HG02938 (cell line): Measurements from ENCODE around the gene SLC25A34.

Experiments
- ATAC-seq: cut with Tn5 transposase; IDR thresholded peaks from one replicate; pipeline ENCODE4 v1.9.1; 2021; ENCODE audit warnings: mild to moderate bottlenecking, moderate library complexity; ENCODE audit not compliant: unreplicated experiment

Gene SLC25A34

DNA sequence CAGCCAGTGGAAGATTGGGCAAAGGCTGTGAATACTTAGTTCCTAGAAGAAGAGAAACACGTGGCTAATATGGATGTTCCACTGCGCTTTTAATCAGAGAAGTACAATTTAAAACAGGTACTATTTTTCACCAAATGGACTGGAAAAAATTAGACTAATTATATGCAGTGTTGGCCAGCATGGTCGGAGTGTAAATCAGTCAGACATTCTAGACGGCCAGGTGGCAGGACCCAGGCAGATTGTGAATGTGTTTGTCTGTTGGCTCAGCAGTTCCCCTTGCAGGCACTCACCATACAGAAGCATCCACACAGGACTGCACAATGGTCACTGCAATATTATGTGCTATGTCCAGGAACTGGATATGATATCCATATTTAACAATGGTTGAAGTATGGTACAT lies 23.9 kb upstream of the SLC25A34 start:
- no peak for ATAC-seq

DNA sequence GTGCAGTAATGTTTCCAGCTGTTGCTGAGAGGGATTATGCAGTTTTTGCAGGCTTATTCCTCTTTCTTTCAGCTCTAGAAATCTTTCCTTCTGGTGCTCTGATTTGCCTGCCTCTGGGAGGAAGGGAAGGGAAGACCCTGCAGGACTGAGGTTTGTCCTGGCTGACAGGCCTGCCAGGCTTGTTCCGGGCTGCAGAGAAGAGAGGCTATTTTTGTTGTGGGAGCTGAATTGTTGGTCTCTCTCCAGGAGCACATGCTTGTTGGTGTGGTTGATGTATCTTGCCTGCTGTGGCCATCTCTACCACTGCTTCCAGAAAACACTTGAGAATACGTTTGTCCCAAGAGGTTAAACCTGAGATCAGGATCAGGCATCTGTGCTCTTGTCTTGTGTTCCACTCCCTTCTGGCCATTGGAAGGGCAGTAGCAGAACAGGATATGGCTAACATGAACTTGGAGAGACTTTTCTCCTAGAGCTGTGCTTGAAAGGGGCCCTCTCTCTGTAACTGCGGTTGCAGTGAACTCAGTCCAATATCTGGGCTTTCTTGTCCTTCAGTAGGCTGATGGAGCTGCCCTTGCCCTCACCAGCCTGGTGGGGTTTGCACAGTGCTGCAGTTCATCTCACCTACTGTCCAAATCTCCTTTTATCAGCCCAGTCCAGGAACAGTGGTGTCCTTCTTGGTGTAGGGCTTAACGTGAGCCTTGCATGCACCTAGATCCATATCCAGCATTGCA lies 21.5 kb upstream of the SLC25A34 start:
- ATAC-seq, result no peak

DNA sequence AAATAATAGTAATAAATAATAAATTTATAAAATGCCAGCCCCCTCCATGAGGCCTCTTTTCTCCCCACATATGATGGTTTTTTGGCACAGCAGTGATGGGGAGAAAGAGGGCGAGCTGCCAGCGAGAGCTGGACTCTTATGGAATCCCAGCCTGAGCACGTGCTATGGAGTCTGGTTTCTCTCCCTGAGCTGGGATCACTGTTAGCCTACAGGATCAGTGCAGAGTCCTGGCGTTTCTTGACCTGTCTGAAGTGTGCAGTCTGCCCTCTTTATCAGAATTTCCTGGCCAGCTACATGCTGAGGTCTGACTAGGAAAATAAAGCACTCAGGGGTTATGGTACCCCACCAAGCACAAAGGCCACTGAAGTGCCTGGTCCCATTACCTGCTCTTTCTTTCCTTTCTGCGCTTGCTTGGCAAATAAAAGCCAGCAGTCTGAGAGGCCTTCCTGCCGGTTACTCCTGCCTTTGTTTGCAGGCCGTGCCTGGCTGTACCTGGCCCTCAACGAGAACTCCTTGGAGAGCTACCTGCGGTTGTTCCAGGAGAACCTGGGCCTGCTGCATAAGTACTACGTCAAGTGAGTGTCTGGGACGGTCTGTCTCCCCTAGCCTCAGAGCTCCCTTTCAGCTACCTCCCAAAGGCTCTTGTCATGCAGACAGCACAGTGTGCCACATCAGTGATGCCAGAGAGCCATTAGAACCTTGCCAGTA lies 18.5 kb upstream of the SLC25A34 start:
- no peak for ATAC-seq

DNA sequence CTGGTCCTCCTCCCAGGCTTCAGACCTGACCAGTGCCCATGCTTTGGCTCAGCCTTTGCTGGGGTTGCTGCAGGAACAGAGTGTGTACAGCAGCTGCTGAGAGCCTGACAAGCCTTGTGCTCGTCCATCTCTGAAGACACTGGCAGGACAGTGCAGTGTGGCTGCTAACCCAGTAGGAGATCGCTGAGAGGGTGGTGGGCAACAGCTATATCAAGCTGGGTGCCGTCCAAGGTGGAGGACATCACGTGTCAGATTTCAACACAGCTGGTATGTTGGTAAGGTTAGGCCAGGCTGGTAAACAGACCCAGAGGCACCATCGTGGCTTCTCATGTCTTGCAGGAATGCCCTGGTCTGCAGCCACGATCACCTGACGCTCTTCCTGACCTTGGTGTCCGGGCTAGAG lies 17.9 kb upstream of the SLC25A34 start:
- ATAC-seq, result no peak

DNA sequence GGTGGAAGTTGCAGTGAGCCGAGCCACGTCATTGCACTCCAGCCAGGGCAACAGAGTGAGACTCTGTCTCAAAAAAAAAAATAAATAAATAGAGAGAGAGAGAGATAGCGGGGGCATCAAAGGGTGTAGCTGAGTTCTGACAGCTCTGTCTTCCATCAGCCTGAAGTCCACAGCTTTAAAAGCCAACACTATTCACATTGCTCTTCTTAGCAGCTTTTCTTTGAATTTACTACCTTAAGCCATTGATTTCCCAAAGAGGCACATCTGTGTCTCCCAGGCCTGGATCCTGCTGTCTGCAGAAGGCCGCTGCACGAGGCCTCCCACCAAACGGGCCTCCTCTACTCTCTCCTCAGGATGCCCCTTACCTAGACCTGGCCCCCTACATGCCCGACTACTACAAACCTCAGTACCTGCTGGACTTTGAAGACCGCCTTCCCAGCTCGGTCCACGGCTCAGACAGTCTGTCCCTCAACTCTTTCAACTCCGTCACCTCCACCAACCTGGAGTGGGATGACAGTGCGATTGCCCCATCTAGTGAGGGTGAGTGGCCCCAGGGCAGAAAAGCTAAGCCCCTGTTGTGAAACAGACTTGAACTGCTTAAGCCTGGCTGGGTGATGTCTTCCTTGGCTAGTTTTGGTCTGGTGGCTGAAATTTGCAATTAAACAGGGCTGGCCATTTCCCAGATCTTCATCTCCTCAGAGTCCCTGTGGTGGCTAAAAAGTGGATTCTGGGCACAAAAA lies 16.5 kb upstream of the SLC25A34 start:
- no peak for ATAC-seq

DNA sequence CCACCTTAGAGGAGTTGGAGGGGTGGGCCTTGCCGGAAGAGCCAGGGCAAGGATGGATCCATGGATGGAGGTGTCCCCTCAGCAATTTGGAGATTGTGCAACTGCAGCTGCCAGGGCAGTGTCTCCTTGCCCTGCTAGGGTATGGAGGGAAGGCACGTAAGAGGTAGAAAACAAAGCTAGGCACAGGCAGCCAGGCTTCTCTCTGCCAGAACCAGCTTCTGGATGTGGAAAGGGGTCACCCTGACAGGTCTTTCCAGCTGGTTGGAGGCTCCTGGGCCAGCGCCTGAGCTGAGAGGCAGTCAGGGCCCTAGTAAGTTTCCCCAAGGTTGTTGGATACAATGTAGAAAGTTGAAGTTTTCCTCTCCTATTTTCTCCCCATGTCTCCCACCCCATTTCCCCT lies 15.2 kb upstream of the SLC25A34 start:
- ATAC-seq, result no peak

DNA sequence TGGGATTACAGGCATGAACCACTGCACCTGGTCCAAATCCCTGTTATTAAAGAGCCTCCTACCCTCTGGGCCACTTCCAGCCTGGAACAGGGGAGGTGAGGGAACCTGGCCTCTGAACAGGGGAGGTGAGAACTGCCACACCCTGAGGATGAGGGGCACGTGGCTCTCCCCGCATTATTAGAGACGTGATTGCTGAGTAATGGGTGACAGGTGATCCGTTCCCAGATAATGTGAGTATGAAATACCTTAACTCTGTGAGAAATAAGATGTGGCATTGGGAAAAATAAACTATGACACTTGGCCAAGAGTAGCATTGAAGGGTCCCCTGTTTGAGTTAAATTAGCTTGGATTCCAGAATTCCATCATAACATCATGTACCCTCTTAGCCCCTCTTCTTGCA lies 13.6 kb upstream of the SLC25A34 start:
- ATAC-seq, result no peak

DNA sequence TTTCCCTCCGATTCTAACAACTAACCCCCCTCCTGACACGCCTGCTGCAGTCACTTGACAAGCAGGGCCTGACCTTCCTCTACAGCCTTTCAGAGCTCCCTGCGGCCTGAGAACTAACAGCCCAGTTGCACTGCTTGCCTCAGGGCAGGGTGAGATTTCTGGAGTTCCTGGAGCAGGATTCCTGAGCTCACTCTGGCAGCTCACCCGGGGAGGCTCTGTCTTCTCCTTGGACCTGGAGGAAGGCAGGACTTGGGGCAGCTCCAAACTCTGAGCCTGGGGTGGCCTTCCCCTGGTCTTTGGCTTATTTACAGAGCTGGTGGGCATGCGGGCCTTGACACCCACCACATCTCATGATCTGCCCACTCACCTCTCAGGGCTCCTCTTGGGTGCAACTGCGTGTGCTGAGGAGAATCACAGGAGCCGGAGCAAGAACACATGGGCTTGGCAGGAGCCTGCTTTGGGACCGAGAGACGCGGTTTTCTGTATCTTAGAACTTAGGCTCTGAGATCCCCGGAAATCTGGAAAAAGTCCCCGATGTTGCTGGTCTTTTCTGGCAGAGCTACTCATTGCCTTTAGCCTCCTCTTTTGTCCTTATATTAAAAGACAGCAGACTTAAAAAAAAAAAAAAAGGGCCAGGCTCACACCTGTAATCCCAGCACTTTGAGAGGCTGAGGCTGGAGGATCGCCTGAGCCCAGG lies 13.1 kb upstream of the SLC25A34 start:
- ATAC-seq, result no peak

DNA sequence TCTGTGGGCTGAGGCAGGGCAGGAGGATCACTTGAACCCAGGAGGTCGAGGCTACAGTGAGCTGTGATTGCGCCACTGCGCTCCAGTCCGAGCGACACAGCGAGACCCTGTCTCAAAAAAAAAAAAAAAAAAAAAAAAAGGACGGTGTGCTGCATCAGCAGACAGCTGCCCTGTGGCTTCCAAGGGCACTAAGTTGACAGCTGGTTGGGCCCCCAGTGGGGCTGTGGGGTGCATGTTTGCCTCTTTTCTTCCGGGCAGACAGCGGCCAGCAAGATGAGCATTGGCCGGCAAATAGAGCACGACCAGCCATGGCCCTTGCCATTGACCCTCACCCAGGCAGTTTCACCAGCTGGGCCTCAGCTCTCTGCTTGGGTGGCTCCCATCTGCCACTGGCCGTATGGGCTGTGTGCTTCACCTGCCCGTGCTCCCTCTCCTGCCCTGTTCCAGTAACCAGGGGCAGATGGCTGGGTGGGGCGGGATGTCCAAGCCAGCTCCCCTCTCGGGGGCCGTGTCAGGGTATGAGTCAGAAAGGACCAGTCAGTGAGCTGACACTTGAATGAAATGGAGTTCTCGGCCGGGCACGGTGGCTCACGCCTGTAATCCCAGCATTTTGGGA lies 12.3 kb upstream of the SLC25A34 start:
- no peak for ATAC-seq

DNA sequence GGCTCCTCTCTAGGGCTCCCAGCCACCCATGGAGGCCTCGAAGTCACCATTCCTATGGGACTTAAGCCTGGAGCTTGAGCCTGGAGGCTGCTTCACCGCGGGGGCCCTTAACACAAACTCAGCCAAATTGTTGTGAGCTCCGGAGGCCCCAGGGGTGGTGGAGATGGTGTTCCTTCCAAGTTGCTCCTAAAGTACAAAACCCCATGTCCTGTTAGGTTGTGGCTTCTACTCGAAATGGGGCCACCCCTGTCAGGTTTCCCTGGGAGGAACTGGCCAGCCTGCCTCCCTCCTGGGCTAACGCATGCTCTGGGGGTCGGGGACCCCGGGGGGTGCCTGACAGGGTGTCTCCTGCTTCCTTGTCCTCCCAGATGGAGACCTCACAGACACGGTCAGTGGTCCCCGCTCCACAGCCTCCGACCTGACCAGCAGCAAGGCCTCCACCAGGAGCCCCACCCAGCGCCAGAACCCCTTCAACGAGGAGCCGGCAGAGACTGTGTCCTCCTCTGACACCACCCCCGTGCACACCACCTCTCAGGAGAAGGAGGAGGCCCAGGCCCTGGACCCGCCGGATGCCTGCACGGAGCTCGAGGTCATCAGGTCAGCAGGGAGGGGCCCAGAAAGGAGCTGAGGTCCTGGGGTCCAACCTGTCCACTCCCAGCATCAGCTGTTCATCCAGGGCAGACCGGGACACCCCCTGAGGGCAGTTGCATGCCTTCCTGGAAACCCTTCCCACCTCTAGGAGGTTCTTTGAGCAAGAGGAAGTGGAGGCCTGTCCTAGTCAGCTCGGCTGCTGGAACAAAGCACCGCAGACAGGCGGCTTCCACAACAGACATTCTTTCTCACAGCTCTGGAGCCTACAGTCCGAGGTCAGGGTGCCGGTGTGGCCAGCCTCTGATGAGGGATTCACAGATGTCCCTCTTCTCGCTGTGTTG lies 10.8 kb upstream of the SLC25A34 start:
- no peak for ATAC-seq

DNA sequence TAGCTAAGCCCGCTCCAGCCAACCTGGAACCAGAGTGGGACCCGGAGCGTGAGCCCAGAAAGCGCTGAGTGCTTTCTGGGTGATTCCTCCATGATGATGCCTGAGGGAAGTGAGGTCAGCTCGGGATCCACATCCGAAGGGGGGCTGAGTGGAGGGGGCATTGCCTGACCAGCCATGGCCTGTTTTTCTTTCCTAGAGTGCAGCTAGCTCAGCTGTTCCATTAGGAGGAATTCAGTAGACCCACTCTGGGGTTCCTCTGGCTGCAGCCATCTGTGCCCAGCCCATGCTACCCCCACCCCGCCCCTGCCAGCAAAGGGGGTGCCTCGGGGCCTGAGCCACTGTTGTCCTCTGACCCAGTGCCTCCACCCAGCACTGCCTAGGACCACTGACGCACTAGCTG lies 9.6 kb upstream of the SLC25A34 start:
- no peak for ATAC-seq

DNA sequence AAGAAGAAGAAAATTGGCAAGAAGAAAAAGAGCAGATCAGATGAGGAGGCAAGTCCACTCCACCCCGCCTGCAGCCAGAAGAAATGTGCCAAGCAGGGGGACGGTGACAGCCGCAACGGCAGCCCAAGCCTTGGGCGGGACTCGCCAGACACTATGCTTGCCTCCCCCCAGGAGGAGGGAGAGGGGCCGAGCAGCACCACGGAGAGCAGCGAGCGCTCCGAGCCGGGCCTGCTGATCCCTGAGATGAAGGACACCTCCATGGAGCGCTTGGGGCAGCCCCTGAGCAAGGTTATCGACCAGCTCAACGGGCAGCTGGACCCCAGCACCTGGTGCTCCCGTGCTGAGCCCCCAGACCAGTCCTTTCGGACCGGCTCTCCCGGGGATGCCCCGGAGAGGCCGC lies 9.0 kb upstream of the SLC25A34 start:
- no peak for ATAC-seq

DNA sequence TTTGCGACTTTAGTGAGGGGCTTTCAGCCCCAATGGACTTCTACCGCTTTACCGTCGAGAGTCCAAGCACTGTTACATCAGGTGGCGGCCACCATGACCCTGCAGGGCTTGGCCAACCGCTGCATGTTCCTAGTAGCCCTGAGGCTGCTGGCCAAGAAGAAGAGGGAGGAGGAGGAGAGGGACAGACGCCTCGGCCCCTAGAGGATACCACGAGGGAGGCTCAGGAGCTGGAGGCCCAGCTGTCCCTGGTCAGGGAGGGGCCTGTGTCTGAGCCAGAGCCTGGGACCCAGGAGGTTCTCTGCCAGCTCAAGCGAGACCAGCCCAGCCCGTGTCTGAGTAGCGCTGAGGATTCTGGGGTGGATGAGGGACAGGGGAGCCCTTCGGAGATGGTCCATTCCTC lies 8.6 kb upstream of the SLC25A34 start:
- ATAC-seq, result no peak

DNA sequence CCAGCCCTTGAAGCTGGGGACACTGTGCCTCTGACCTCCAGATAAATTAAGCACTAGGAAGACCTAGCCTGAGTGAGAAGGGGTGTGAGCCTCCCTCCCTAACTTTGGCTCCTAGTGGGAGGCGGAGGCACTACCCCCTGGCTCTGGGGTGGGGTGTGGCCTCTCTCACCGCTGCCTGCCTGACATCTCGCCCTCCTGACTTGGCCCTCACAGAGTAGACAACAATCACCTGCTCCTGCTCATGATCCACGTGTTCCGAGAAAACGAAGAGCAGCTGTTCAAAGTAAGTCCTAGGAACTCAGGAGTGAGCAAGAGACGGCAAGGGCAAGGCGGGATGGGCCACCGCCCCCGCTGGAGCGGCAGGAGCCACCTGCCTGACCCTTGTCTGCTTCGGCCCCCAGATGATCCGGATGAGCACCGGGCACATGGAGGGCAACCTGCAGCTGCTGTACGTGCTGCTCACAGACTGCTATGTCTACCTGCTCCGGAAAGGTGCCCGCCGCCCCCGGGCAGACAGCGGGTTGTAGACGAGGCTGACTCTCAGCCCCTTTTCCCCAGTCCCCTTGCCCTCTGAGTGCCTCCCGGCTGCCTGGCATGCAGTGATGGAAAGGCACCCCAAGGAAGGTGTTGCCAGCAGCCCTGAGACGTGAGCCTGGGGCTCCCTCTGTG lies 8.1 kb upstream of the SLC25A34 start:
- no peak for ATAC-seq

DNA sequence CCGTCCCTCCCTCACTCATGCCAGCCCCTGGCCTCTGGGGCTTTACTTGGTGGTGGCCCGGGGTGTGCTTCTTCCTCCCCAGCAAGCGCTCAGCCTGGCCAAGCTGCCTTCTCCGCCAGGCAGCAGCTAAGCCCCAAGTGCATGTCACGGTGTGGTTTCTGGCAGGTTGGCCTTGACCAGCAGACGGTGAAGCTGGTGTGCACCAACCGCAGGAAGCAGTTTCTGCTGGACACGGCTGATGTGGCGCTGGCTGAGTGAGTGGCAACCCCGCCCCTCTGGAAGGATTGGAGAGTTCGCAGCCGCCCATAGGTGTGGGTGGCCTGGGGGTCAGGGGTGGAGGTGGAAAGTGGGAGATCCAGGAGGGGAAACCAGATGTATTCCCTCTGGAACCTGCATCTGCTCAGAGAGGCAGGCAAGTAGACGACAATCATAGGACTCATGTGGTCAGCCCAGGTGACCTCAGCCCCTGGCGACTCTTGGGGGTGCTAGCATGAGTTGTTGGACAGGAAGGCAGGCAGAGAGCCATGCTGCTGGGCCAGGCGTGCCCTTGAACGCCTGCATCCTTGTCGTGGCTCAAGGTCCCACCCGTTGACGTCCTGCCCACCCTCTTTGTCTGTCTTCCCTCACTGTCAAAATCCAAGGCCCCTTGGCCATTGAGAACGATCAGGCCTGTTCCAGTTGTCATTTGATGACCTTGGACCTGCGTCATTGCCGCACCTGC lies 7.0 kb upstream of the SLC25A34 start:
- ATAC-seq, result no peak

DNA sequence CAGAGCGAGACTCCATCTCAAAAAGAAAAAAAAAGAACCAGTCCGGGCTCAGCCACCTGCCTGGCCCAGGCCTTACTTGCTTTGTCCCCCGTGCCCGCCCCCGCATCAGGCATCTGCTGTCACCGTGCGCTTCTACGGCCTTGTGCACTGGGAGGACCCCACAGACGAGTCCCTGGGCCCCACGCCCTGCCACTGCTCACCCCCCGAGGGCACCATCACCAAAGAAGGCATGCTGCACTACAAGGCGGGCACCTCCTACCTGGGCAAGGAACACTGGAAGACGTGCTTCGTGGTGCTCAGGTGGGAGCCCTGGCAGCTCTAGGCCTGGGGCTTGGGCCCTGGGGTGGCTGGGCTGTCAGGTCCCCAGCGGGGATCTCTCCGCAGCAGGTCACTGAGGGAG lies 5.6 kb upstream of the SLC25A34 start:
- no peak for ATAC-seq

DNA sequence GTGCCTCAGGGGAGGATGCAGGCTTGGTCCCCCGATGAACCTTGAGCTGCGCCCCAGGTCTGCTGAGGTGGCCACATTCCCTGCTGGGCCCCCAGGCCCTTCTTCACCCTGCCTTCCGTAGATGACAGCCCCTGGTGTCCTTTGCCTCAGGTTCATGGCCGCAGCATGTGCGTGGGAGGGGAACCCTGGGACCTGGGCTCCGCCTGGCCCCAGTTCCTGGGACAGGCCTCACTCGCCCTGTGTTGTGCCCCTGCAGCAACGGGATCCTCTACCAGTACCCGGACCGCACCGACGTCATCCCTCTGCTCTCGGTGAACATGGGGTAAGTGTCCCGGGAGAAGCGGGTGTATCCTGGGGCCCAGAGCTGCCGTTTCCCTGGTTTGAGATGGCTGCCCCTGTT lies 5.1 kb upstream of the SLC25A34 start:
- no peak for ATAC-seq

DNA sequence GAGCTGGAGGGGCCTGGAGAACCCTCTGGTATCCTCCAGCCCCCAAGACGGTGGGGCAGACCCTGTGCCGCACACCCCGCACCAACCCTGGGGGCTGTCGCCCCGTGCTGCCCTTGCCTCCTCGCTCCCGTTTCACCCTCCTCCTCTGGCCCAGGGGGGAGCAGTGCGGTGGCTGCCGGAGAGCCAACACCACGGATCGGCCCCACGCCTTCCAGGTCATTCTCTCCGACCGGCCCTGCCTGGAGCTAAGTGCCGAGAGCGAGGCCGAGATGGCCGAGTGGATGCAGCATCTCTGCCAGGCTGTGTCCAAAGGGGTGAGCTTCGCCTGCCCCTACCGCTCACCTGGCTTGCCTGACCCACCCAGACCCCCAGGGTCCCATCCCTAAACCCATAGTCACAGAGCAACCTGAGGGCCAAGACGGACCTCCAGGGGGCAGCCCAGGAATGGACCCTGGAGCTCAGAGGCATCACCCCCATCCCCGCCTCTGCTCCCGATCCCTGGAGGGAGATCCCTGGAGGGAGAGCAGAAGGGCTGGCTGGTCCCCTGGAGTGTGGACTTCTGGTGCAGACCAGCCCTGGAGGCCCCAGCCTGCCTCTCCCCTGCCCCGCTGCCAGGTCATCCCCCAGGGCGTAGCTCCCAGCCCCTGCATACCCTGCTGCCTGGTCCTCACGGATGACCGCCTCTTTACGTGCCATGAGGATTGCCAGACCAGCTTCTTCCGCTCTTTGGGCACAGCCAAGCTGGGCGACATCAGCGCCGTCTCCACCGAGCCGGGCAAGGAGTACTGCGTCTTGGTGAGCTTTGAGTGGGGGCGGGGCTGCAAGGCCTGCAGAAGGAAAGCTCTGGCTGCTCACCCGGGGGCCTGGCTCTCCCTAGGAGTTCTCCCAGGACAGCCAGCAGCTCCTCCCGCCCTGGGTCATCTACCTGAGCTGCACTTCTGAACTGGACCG lies 4.0 kb upstream of the SLC25A34 start:
- ATAC-seq, result no peak
